AG09319 (cell line): ENCODE measurements around the gene SMAD2.
"Not testable (repeated sequence)": the region's sequence is repeated elsewhere in the genome, so short reads cannot be mapped to it uniquely, and the experiment has no call there.

Experiments
- DNase-seq: peaks from one replicate; pipeline ENCODE4 v3.0.0-alpha.2; 2010; ENCODE audit warnings: low read depth; ENCODE audit errors: extremely low read depth
- TF ChIP-seq, protein P1 (sequence below): IDR thresholded peaks from 2 replicates; pipeline ENCODE4 v1.5.1; 2011; ENCODE audit warnings: low read depth, mild to moderate bottlenecking, inconsistent platforms, low read length, moderate library complexity

SMAD2 gene

DNA sequence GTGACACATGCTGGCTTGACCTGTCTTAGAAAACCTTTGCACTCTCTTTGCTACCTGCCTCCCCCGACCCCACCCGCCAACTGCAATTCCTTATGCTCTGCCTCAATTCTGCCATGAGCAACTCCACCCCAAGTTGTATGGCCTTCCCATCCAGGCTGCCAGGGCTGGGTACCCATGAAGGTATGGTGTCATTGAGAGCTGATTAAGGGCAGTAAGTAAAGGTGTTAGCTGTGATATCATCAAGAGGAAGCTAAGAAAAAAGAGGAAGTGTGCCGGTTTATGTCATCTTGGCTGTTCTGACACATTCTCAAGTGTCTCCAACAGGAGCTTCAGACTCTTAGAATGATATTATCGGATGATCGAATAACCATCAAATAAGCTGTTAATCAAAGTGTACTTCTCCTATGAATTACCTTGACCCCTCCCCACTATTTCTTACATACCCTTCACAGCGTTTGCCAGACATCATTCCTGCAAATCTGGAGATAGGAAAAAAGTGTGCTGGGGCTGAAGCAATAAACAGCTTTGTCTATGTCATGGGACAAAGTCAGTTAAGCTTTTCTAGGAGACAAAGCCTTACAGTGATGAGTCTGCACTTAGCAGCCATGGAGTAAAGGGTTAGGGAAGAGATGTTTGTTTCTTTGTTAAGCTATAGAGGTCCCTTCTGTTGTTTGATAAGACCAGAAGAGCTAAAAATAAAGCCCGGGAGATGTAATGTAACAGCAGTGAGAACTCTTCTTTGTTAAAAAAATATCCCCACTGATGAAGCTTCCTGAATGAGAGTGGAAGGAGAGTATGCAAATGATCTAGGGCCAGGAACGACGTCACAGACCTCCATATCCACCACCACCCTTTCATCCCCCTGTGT, 40.4 kb upstream of the SMAD2 start:
- no peak for DNase-seq
- TF ChIP-seq, protein P1, sequence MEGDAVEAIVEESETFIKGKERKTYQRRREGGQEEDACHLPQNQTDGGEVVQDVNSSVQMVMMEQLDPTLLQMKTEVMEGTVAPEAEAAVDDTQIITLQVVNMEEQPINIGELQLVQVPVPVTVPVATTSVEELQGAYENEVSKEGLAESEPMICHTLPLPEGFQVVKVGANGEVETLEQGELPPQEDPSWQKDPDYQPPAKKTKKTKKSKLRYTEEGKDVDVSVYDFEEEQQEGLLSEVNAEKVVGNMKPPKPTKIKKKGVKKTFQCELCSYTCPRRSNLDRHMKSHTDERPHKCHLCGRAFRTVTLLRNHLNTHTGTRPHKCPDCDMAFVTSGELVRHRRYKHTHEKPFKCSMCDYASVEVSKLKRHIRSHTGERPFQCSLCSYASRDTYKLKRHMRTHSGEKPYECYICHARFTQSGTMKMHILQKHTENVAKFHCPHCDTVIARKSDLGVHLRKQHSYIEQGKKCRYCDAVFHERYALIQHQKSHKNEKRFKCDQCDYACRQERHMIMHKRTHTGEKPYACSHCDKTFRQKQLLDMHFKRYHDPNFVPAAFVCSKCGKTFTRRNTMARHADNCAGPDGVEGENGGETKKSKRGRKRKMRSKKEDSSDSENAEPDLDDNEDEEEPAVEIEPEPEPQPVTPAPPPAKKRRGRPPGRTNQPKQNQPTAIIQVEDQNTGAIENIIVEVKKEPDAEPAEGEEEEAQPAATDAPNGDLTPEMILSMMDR = no peak

DNA sequence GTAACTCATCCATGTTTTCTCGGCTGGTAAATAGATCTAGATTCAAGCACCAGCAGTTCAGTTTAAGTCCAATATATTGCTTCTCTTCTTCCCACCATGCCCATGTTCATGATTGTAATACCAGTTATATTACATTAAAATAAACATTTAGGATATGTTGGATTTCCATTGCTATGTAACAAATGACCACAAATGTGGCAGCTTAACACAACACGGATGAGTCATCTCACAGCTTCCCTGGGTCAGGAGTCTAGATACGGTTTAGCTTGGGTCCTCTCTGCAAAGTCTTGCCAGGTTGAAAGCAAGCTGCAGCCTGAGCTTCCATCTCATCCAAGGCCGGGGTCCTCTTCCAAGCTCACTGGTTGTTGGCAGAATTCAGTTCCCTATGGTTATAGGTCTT, 39.4 kb upstream of the SMAD2 start:
- DNase-seq = no peak
- TF ChIP-seq, protein P1 = no peak

DNA sequence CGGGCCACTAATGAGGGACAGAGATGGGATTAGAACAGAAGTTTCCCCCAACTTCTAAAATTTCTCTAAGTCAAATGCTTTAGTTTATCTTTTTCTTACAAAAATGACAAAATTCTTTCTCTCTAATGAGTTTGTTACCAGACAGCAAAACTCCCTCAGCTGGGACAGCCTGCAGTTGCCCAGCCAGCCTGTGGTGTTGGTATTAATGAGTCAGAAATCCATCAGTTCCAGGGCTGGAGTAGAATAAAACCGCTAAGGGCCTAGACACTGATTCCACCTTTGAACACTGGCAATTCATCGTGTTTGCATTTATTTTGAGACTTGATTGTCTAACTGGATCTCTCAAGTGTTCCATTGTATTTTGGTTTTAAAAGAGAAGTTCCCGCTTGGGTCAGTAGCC, 38.3 kb upstream of the SMAD2 start:
- TF ChIP-seq, protein P1 = no peak

DNA sequence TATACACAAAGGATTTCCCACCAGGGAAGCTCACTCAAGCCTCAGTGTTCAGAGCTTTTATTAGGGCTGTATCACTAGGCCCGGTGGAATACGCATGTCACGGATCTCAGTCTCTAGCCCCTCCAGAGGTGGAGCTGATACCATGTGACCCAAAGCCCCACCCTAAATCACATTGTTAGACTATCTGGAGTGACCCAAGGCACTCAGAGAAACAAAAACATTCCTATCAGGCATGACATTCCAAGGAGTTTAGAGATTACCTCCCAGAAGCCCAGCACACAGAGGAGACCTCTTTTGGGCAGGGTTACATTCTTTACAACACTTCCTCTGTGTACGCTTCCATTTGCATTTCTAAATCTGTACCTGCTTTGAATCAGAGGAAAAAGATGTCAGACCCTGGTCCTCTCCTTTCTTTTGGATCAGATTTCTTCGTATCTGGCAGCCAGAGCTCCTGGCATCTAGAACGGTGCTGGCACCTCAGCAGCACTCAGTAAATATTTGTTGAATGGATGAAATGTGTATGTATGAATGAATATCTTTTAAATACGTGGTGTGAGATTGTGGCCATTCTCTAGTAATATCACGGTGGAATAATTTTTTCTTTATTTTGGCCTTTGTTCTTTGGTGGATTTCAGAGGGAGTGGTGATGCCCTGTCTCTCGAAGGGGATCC, 37.7 kb upstream of the SMAD2 start:
- DNase-seq = no peak
- TF ChIP-seq, protein P1 = no peak

More for the DNA sequence above, 38.3 kb upstream of the SMAD2 start:
- no peak for DNase-seq

DNA sequence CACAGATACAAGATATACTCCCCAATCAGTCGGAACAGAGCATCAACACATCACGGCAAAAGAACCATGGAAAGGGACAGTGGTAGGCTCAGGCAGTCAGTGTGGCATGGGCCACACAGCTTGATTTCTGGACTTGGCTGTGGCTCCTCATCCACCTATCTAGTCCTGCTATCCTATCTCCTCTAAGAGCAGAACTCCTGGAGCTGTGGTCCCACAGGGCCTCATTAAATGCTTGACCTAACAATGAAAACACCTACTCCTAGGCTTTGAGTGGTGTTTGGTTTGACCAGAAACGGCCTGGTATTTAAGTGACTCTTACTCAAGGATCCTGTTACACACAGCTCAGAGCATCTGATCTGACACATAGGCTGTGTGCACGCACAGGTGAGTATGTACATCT, 33.6 kb upstream of the SMAD2 start:
- TF ChIP-seq, protein P1 = no peak
- DNase-seq = no peak

DNA sequence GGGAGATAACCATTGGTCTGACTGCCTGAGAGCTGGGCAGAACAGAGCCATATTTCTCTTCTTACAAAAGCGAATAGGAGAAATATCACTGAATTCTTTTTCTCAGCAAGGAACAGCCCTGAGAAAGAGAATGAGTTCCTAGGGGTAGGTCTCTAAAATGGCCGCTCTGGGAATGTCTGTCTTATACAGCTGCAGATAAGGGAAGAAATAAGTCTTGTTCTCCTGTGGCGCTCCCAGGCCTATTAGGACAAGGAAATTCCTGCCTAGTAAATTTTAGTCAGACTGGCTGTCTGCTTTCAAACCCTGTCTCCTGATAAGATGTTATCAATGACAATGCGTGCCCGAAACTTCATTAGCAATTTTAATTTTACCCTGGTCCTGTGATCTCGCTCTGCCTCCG, 30.5 kb upstream of the SMAD2 start:
- DNase-seq = not testable (repeated sequence)

DNA sequence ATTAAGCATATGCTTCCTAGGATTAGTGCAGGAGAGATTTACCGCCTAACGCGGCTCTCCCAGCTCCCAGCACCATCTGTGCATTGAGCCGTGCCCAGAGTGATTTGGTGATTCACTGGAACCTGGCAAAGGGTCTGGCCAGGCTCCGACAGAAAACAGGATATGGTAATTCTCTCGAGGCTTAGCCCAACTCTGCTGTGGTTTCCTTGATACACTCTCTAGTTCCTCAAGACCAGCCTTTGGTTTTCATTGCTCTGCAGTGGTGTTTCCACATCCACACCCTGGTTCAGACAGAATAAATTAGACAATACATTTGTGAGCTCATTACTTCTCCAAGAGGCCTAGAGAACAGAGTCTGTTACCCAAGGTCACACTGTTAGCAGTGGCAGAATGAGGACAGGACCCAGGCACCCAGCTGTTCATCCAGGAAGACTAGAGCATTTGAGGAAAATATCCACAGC, 23.0 kb upstream of the SMAD2 start:
- TF ChIP-seq, protein P1 = no peak
- DNase-seq = peak; percentile 29

DNA sequence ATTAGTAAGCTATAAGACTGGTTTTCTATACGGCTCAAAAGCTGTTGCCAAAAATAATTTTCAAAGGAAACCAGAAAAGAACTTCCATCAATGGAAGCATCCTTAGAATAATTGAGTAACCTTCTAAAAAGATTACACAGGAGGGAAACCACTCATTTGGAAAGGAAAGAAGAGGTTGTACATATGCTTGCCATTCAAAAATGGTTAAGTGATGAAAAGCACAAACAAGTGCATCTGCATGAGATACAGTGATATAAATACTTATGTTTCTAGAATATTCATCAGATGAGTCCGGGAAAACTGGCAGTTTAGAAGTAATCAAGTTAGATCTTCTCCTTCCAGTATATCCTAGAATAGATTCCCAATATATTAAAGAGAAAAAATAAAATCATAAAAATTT, 20.1 kb upstream of the SMAD2 start:
- no peak for DNase-seq
- TF ChIP-seq, protein P1 = no peak
